ENCODE measurements around the gene ZGPAT. TPM values are rescaled to one million over a fixed set of nuclear protein-coding genes. Genes with fewer than 3 reads are reported as not detected.
A peak's percentile ranks its signal among the peaks of the same experiment; 100 is the strongest.

The ZGPAT gene
- total RNA-seq, 2 donors from 2014 or later = 27.2 to 41.4 TPM

DNA sequence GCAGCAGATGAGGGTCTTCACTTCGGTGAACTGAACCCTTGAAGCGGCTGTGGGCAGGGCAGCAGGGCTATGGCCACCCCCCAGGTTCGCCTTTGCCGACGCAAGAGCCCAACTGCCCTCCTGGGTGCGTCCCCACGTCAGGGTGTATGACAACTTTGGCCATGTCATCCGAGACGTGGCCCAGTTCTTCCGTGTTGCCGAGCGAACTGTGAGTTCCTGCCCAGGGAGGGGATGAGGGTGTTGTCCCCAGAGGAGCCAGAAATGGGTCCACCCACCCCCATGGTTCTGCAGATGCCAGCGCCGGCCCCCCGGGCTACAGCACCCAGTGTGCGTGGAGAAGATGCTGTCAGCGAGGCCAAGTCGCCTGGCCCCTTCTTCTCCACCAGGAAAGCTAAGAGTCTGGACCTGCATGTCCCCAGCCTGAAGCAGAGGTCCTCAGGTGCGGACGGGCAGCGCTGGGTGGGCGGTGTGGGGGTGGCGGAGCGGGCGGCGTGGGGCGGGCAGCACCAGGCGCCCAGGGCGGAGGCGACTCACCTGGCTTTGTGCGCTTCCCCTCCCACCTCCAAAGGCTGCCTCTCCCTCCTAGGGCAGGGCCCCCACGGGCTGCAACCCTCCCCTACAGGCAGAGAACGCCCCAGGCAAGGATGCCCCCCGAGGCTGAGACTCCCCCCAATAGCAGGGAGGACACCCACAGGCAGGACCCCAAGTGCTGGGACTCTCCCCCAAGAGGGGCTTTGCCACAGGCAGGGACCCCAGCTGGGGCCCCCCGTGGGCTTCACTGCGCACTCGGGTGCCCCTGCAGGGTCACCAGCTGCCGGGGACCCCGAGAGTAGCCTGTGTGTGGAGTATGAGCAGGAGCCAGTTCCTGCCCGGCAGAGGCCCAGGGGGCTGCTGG is 17.6 kb upstream of the ZGPAT start:
- intact Hi-C loops (cut with DNase I) = no loop called here
- Histone ChIP-seq H3K27ac (peak overlapping the region; percentile 83), H3K4me1 (peaks cover 33% of the 10 kb centered on the region), H3K9me3 (no peaks in the 10 kb centered on the region), H3K4me3 (peak overlapping the region; percentile 26), H3K27me3 (no peaks in the 10 kb centered on the region), H3K36me3 (no peaks in the 10 kb centered on the region), H3K9ac (ENCODE audit: low read depth in 2 of 2, low read length in 2 of 2) (peak overlapping the region; percentile 12 to 31)
- TF ChIP-seq, protein P1, sequence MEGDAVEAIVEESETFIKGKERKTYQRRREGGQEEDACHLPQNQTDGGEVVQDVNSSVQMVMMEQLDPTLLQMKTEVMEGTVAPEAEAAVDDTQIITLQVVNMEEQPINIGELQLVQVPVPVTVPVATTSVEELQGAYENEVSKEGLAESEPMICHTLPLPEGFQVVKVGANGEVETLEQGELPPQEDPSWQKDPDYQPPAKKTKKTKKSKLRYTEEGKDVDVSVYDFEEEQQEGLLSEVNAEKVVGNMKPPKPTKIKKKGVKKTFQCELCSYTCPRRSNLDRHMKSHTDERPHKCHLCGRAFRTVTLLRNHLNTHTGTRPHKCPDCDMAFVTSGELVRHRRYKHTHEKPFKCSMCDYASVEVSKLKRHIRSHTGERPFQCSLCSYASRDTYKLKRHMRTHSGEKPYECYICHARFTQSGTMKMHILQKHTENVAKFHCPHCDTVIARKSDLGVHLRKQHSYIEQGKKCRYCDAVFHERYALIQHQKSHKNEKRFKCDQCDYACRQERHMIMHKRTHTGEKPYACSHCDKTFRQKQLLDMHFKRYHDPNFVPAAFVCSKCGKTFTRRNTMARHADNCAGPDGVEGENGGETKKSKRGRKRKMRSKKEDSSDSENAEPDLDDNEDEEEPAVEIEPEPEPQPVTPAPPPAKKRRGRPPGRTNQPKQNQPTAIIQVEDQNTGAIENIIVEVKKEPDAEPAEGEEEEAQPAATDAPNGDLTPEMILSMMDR (IDR thresholded peaks at IDR 0.05) = no peak
- DNase-seq = no peak

DNA sequence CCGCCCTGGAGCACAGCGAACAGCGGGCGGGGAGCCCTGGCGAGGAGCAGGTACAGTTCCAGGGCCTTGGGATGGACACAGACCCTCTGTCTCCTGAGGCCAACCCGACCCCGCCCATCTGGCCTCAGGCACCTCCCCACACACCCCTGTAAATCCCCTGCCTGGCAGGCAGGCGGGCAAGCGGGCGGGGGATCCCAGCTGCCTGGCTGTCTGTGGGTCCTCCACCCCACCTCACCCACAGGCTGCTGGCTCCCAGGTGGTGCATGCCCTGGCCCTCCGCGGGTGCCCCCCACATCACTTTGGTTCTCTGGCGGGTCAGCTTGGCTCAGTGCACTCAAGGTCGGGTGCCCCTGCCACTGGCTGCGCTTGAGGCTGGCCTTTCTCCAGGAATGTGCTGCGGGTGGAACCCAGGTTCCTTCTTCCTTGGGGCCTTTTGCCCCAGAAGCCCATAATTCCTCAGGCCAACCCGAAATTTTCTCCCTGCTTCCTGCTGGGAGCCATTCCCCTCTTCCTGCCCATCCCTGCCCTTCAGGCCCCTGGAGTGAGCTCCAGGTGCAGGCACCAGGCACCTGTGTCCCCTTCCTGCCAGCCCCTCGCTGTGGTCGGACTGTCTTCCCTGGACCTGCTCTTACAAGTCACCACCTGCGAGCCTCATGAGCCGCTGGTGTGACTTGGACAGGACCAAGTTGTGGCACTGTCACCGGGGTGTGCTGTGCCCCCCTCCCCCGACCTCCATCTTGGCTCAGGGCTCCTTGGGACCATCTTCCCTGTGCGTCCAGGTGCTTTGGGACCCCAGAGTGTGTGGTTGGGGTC is 16.7 kb upstream of the ZGPAT start:
- intact Hi-C loops (cut with DNase I) = no loop called here
- Histone ChIP-seq H3K27ac (peak overlapping the region; percentile 83), H3K4me1 (peaks cover 36% of the 10 kb centered on the region), H3K9me3 (no peaks in the 10 kb centered on the region), H3K9ac (ENCODE audit: low read depth in 2 of 2, low read length in 2 of 2) (peak overlapping the region in 1 of 2 donors; percentile 50), H3K27me3 (no peaks in the 10 kb centered on the region), H3K4me3 (peak overlapping the region; percentile 26), H3K36me3 (no peaks in the 10 kb centered on the region)
- DNase-seq = peak; percentile 59
- TF ChIP-seq, protein P1 (IDR thresholded peaks at IDR 0.05) = no peak

DNA sequence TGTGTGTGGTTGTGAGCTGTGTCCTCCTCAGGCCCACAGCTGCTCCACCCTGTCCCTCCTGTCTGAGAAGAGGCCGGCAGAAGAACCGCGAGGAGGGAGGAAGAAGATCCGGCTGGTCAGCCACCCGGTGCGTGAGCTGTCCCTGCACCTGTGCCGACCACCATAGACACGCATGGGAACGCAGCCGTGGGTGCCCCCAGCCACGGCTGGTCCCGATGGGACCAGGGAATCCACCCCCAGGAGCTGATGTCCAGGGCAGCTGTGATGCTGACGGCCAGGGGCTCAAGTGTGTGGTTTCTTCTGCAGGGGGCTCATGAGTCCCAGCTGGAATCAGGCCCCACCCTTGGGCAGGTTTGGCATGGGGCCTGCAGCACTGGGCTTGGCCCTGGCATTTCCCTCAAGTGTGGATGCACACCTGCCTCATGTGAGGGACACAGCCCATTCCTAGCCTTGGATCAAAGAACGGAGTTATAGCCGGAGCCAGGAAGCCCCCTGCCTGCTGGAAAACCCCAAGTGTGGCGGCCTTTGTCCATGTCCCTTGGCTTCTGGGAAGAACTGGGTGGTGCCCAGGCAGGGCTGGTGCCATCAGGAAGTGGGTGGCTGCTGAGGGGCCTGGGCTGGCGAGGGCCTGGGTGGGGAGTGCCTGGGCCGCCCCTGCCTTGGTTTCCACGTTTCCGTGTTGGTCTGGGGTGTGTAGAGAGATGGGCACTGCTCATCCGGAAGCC is 16.0 kb upstream of the ZGPAT start:
- H3K4me1 ChIP-seq = peaks cover 37% of the 10 kb centered on the region
- TF ChIP-seq, protein P1 (IDR thresholded peaks at IDR 0.05) = no peak
- intact Hi-C loops (cut with DNase I) = no loop called here

DNA sequence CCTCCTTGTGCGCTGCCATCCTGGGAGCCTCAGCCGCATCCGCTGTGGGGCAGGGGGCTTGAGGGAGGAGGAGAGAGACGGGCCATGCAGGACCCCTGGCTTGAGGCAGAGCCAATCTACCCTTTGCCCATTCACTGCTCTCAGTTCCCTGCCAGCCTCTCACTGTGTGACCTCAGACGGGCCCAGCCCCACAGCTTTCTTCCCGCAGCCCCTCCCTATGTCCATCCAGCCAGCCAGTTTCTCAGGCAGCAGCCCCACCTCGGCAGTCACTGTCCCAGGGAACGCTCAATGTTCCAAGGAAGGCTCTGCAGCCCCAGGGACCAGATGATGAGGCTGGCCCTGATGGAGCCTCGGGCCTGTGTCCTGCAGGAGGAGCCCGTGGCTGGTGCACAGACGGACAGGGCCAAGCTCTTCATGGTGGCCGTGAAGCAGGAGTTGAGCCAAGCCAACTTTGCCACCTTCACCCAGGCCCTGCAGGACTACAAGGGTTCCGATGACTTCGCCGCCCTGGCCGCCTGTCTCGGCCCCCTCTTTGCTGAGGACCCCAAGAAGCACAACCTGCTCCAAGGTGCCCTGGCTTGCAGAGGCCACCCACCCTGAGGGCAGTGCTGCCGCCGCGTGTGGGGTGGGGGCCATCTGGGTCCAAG is 15.3 kb upstream of the ZGPAT start:
- Histone ChIP-seq H3K9me3 (no peaks in the 10 kb centered on the region), H3K27ac (peak overlapping the region; percentile 83), H3K36me3 (no peaks in the 10 kb centered on the region), H3K4me1 (peaks cover 36% of the 10 kb centered on the region), H3K27me3 (no peaks in the 10 kb centered on the region), H3K4me3 (no peak overlapping the region), H3K9ac (ENCODE audit: low read depth in 2 of 2, low read length in 2 of 2) (peak overlapping the region in 1 of 2 donors; percentile 14)
- intact Hi-C loops (cut with DNase I) = no loop called here
- TF ChIP-seq, protein P1 (IDR thresholded peaks at IDR 0.05) = no peak
- peak; percentile 65 for DNase-seq

More for the DNA sequence above, 16.0 kb upstream of the ZGPAT start:
- Histone ChIP-seq H3K36me3 (no peaks in the 10 kb centered on the region), H3K9ac (ENCODE audit: low read depth in 2 of 2, low read length in 2 of 2) (peak overlapping the region in 1 of 2 donors; percentile 50), H3K27ac (peak overlapping the region; percentile 83), H3K27me3 (no peaks in the 10 kb centered on the region), H3K4me3 (no peak overlapping the region), H3K9me3 (no peaks in the 10 kb centered on the region)
- DNase-seq = peak; percentile 78
